HCT116 (cell line): ENCODE results near the gene DMPK.

Experiments
- EZH2 ChIP-seq: fragments of 200-600 bp; sonication (generic); IDR thresholded peaks from 2 replicates; pipeline ENCODE4 v1.6.1; 2017; ENCODE audit warnings: antibody characterized with exemption, mixed run types
- POLR2A ChIP-seq: IDR thresholded peaks from 2 replicates; pipeline ENCODE4 v1.7.0; 2011; ENCODE audit warnings: borderline replicate concordance; ENCODE audit not compliant: insufficient read depth, insufficient read length; ENCODE audit errors: extremely low read depth
- POLR2AphosphoS5 ChIP-seq: IDR thresholded peaks from 2 replicates; pipeline ENCODE4 v1.6.1; 2011; ENCODE audit warnings: mild to moderate bottlenecking, low read depth, low read length, moderate library complexity
- SIN3A ChIP-seq: IDR thresholded peaks from 2 replicates; pipeline ENCODE4 v1.6.1; 2012; ENCODE audit warnings: low read depth
- SP1 ChIP-seq: IDR thresholded peaks from 2 replicates; pipeline ENCODE4 v1.6.1; 2012; ENCODE audit warnings: low read depth
- SRF ChIP-seq: IDR thresholded peaks from 2 replicates; pipeline ENCODE4 v1.6.1; 2012; ENCODE audit warnings: low read depth
- YY1 ChIP-seq: IDR thresholded peaks from 2 replicates; pipeline ENCODE4 v1.6.1; 2011; ENCODE audit warnings: low read length, low read depth, moderate library complexity, mild to moderate bottlenecking; ENCODE audit not compliant: insufficient replicate concordance; ENCODE audit errors: extremely low read depth
- ZFX ChIP-seq: fragments of 450-650 bp; IDR thresholded peaks from 2 replicates; pipeline ENCODE4 v1.6.1; 2017
- TF ChIP-seq, protein P1 (sequence below): IDR thresholded peaks from 2 replicates; pipeline ENCODE4 v1.6.1; 2011; ENCODE audit warnings: mild to moderate bottlenecking, low read length, moderate library complexity; ENCODE audit not compliant: insufficient replicate concordance; ENCODE audit errors: extremely low read depth
- TF ChIP-seq, protein P2 (sequence below), 3 experiments: fragments of 200-600 bp in 1 of 3; sonication (generic) in 1 of 3; IDR thresholded peaks in 2 of 3; conservative IDR thresholded peaks in 1 of 3; 2 replicates each; pipeline ENCODE4 v1.5.1; 2012 to 2017; ENCODE audit warnings: low read depth in 2 of 3, low read length in 2 of 3, antibody characterized with exemption in 1 of 3, borderline replicate concordance in 1 of 3, control low read depth in 1 of 3, mild to moderate bottlenecking in 1 of 3, mixed read lengths in 1 of 3, mixed run types in 1 of 3, moderate library complexity in 1 of 3; ENCODE audit not compliant: insufficient read depth in 1 of 3
- TF ChIP-seq, protein P3 (sequence below): IDR thresholded peaks from 2 replicates; pipeline ENCODE4 v1.6.1; 2012
- TF ChIP-seq, protein P4 (sequence below): IDR thresholded peaks from 2 replicates; pipeline ENCODE4 v1.6.1; 2012

DNA sequence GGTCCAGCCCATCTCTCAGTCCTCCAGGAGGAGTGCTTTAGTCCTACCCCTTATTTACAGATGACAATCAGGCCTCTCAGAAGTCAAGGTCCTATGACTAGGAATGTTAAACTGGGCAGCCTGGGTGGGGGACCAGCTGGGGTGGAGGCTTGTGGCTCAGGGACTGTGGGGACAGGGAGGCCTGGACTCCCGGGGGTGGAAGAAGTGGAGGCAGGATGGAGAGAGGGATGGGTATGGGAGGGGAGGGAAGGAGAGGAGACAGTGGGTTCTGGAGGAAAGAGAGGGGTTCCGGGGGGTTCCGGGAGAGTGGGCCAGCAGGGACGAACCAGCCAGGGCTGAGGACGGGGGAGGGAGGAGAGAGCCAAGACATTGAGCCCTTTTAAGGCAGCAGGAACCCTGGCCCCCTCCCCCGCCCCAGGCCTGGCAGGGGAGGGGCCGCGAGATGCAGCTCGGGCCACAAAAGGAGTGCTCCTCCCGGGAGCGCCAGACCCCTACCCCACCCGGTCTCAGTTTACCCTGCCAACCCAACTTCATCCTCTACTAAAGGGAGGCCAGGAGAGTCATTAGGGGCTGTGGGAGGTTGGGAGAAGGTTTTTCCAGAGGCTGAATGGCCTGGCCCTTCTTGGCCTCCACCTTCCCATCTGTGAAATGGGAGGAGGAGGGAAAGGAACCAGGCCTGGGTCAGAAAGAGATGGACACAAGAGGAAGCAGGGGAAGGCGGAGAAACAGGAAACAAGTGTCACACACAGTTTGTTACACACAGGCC is 1.7 kb downstream of the DMPK start:
- TF ChIP-seq POLR2A (no peak), EZH2 (no peak), SRF (no peak), YY1 (no peak), POLR2AphosphoS5 (no peak), ZFX (no peak), SP1 (no peak), SIN3A (no peak)
- TF ChIP-seq, protein P1, sequence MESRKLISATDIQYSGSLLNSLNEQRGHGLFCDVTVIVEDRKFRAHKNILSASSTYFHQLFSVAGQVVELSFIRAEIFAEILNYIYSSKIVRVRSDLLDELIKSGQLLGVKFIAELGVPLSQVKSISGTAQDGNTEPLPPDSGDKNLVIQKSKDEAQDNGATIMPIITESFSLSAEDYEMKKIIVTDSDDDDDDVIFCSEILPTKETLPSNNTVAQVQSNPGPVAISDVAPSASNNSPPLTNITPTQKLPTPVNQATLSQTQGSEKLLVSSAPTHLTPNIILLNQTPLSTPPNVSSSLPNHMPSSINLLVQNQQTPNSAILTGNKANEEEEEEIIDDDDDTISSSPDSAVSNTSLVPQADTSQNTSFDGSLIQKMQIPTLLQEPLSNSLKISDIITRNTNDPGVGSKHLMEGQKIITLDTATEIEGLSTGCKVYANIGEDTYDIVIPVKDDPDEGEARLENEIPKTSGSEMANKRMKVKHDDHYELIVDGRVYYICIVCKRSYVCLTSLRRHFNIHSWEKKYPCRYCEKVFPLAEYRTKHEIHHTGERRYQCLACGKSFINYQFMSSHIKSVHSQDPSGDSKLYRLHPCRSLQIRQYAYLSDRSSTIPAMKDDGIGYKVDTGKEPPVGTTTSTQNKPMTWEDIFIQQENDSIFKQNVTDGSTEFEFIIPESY, result no peak
- TF ChIP-seq, protein P2, sequence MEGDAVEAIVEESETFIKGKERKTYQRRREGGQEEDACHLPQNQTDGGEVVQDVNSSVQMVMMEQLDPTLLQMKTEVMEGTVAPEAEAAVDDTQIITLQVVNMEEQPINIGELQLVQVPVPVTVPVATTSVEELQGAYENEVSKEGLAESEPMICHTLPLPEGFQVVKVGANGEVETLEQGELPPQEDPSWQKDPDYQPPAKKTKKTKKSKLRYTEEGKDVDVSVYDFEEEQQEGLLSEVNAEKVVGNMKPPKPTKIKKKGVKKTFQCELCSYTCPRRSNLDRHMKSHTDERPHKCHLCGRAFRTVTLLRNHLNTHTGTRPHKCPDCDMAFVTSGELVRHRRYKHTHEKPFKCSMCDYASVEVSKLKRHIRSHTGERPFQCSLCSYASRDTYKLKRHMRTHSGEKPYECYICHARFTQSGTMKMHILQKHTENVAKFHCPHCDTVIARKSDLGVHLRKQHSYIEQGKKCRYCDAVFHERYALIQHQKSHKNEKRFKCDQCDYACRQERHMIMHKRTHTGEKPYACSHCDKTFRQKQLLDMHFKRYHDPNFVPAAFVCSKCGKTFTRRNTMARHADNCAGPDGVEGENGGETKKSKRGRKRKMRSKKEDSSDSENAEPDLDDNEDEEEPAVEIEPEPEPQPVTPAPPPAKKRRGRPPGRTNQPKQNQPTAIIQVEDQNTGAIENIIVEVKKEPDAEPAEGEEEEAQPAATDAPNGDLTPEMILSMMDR (IDR thresholded peaks at IDR 0.05 in 2 of 3, conservative IDR thresholded peaks at IDR 0.05 in 1 of 3; ENCODE audit: borderline replicate concordance in 1 of 3, insufficient read depth in 1 of 3, low read depth in 2 of 3, low read length in 2 of 3), result no peak
- TF ChIP-seq, protein P3, sequence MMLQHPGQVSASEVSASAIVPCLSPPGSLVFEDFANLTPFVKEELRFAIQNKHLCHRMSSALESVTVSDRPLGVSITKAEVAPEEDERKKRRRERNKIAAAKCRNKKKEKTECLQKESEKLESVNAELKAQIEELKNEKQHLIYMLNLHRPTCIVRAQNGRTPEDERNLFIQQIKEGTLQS, result no peak
- TF ChIP-seq, protein P4, sequence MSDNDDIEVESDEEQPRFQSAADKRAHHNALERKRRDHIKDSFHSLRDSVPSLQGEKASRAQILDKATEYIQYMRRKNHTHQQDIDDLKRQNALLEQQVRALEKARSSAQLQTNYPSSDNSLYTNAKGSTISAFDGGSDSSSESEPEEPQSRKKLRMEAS, result no peak
